ENCODE results near the gene TRH.
A peak's percentile ranks its signal among the peaks of the same experiment; 100 is the strongest.
"Not testable (repeated sequence)": the region's sequence is repeated elsewhere in the genome, so short reads cannot be mapped to it uniquely, and the experiment has no call there.

TRH gene

GRCh38 chr3:129966876-129967275, 7.6 kb upstream of the TRH start:
- DNase-seq, result no peak

- DNase-seq, result no peak
Measured at GRCh38 chr3:129967761-129968160, 6.8 kb upstream of the TRH start.

DNA sequence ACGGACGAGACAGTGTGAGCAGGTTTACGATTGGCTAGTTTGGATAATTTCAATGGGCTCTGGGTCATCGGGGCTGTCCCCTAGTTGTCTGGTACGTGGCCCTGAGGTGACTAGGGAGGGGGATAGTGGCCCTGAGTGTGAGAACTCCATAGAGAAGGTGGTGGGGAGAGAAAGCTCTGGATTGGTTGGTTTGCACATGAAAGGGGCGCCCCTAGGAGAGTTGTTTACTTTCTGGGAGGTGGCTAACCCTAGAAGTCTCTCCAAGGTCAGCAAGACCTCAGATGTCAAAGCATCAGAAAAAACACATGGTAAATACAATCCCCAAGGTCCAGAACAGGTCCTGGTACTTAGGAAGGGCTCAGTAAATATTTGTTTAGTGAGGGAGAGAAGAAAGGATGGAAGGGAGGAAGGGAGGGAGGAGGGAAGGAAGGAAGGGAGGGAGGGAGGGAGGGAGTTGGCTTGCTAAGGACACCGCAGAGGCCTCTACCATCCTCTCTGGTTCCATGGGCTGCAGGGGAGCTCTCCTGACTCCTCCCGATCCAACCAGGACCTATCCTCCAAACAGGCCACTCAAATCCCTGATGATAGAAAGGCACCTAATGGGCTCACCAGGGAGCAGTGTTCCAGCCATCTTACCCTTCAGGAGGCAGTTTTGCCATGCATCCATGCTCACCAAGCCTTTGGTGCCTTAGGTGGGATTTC, 3.0 kb upstream of the TRH start:
- DNase-seq, result no peak

DNA sequence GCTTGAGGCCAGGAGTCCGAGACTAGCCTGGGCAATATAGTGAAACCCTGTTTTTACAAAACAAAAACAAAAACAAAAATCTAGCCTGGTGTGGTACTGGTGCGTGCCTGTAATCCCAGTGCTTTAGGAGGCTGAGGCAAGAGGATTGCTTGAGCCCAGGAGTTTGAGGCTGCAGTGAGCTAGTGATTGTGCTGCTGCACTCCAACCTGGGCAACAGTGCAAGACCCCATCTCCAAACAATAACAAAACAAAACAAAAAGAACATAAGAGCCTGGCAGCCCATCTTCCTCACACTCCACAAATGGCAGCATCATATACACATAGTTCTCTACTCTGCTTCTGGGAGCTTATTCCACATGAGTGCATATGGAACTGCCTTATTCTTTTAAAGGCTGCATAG, 2.2 kb upstream of the TRH start:
- no peak for DNase-seq

DNA sequence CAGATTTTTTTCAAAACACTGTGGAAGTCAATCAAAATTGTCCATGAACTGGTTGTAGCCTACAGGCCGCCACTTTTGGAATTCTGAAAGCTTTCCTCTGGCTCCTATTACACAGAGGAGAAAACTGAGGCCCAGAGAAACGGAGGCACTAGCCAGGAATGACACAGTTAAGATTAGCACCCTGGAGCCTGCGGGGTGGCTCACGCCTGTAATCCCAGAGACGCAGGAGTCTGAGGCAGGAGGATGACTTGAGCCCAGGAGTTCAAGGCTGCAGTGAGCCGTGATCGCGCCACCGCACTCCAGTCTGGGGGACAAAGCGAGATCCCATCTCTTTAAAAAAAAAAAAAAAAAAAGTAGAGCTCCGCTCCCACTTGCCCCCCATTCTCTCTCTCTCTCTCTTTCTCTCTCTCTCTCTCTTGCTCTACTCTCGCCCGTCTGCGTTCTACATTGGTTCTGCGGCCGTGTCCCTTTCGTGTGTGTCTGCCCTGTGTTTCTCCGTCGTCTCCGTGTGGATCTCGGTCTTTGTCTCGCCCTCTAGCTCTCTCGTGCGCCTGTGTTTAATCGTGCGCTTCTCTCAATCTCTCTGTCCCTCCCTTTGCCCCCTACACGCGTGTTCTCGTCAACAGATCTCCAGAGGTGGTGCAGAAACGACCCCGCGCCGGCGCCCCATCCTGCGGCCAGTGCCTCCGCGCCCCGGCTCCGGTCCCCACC, 512 bp upstream of the TRH start:
- no peak for DNase-seq

DNA sequence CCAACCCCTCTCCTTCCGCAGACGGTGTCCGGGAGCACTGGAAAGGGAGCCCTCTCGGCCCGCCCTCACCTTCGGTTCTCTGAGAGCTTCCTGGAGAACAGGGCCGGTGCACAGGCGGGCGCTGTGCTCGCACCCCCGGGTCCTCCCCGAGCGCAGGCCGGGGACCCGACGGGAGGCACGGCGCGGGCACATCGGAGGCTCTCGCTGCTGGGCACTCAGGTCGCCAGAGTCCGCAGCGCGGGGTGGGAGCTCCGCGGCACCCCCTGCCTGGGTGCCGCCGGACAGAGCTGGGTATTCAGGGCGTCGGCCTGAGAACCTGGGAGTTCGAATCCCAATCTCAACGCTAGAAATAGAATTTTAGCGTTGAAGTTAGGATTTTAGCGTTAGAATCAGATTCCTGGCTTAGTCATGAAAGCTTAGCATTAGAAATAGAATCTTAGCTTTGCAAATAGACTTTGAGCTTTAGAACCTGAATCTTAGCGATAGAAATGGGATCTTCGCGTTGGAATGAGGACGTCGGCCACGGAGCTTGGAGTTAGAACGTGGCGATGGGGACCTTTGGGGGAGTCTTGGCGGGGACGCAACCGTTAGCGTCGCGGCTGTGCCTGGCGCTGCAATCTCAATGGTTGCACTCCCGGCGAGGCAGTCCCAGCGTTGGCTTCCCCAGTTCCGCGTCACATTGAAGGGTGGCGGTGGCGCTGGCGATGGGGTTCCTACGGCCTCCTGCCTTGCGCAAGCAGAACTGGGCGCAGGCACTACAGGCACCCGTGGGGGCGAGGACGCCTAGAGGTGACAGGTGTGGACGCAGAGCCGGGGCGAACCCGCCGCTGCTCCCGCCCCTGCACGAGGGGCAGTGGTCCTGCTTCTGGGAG, 549 bp downstream of the TRH start:
- peak; percentile 8 for DNase-seq

DNA sequence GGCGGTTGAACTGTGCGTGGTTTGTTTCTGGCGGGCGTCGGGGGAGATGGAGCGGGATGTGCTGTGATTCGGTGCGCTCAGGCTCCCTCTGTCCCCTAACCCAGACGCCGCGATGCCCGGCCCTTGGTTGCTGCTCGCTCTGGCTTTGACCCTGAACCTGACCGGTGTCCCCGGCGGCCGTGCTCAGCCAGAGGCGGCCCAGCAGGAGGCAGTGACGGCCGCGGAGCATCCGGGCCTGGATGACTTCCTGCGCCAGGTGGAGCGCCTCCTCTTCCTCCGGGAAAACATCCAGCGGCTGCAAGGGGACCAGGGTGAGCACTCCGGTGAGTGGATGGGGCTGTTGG, 1.2 kb downstream of the TRH start:
- no peak for DNase-seq

DNA sequence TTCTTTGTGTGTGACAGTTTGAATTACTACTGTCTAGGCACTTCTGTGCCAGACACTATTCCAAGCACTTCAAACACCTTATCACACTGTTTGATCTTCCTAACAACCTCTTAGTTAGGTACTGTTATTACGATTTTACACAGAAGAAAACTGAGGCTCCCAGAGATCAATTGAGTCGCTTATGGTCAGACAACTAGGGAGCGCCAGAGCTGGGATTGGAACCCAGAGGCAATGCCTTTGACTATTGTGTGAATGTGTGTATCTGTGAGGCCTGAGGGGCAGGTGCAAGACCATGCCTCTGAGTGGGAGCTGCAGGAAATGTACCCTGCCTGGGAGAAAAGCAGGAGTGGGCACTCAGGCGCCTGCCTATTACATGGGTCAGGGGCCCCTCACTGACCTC, 1.8 kb downstream of the TRH start:
- DNase-seq, result no peak

- no peak for DNase-seq
Measured at GRCh38 chr3:129978123-129978522, 3.6 kb downstream of the TRH start.

- no peak for DNase-seq
Measured at GRCh38 chr3:129979905-129980304, 5.4 kb downstream of the TRH start.

DNA sequence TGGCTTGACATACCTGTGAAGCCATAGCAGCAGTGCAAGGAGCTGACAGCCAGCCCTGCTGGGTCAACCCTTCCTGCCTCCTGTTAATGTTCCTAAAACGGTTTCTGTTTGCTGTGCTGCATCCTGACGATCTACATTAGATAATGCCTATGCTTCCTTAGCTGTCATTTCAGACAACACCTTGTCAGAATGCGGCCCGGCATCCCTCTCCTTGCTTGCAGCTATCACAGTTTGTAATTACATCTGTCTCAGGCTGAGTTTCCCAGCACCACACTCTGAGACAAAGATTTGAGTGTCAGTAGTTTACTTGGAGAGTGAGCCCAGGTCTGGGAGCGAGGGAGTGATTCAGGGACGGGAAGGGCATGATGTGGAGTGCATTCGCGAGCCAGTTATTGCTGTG, 9.0 kb downstream of the TRH start:
- no peak for DNase-seq

GRCh38 chr3:129984125-129984524, 9.6 kb downstream of the TRH start:
- no peak for DNase-seq

GRCh38 chr3:129985113-129985512, 10.6 kb downstream of the TRH start:
- DNase-seq, result peak; percentile 82

GRCh38 chr3:129988429-129988828, 13.9 kb downstream of the TRH start:
- DNase-seq, result no peak

DNA sequence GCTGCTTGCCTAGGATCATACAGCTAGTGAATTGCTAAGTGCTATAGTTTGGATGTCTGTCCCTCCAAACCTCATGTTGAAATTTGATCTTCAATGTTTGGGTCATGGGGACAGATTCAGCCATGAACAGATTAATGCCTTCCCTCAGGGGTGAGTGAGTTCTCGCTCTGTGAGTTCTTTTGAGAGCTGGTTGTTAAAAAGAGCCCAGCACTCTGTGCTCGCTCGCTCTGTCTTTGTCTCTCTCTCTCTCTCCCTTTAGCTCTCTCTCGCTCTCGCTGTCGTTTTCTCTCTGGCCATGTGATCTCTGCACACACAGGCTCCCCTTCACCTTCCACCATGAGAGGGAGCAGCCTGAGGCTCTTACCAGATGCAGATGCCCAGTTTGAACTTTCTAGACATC, 14.9 kb downstream of the TRH start:
- DNase-seq, result no peak

DNA sequence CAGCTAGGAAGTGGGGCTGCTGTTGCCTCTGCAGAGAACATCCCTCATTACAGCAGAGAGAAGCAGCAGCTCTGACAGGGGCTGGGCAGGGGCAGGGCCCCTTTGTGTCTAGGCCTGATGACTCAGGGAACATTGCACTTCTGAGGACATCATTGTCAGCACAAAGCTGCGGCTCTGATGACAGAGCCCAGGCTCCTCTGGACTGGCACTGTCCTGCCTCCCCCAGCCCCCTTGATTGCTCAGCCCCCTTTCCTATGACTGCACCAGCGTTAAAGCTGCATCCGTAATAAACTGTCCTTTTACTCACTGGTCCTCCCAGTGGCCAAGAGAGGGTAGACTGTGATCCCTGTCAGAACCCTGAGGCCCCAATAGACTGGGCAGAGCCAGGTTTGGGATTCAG, 18.3 kb downstream of the TRH start:
- no peak for DNase-seq

DNA sequence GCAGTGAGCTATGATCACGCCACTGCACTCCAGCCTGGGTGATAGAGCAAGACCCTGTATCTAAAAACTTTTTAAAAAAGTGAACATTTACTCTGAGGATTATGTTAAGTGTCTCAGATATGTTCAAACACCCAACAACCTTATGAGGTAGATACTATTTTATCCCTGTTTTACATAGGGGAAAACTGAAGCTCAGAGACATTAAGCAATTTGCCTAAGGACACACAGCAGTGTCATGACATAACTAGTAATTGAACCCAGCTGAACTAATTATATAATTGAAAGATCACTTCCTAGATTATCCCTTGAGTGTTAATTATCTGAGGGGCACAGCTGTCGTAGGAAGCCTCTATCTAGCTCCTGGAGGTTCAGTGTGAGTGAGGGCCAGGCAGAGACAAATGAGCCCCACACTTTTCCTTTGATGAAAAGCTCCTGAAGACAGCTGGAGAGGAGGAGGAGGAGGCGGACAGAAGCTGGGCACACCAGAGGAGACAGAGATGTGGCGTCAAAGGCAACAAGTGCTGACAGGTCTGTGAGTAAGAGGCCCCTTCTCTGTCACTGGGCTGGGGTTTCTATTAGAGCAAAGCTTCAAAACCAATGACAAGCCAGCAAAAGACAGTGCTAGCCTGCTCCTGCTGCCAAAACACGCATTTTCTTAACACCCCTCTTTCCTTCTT, 20.5 kb downstream of the TRH start:
- DNase-seq, result no peak

DNA sequence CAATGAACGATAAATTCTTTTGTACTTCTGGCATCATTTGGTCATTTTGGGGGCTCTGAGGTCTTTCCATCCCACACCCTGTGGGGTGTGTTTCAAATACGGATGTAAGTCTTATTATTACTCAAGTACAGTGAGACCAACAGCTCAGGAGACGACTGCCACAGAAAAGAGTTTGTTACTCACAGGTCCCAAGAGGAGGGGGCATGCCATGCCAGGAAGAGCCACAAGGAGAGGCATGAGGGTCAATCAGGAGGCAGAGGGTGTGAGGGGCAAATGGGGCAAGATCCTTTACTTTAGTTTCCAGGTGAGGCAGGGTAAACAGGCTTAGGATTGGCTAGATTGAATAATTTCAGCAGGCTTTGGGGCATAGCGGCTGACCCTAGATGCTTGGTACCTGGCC, 21.6 kb downstream of the TRH start:
- DNase-seq, result no peak

- DNase-seq, result not testable (repeated sequence)
Measured at GRCh38 chr3:129999176-129999575, 24.7 kb downstream of the TRH start.

DNA sequence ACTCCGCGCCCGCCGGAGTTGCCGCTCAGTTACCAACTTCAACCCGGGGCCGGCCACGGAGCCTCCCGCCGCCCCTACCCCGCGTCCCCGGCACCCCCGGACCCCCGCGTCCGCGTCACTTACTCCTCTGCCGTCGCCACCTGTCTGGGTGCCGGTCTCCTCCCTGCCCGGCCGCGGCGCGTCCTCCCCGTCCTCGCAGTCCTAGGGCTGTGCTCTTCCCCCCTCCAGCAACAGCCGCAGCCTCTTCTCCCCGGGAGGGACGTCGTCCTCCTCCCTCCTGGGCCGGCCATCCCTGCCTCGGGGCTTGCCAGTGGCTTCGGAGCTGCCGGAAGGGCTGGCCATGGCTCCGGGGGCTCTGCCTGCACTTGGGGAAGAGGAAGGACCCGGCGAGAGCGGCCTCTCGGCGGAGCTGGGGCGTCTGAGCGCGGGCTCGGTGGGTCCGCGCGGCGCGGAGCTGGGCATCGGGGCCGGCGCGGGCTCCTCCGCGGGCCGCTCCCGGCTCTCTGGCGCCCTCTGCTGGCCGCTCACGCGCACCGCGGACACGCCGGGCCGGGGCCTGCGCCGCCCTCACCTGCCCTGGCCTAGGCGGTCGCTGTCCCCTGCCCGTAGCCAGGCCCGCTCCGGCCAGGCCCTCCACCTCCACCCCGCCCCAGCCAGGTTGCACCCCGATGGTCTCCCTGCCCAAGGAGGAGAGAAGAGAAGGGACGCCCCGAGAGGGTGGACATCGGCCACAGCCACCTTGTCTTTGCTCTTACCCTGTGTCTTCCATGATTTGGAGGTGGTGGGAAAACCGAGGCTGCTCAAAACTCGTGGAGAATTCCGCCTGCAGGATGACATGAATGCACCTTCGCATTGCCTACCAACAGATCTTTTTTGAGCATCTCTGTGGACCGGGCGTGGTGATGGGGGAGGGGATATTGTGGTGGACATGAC, 28.4 kb downstream of the TRH start:
- not testable (repeated sequence) for DNase-seq

DNA sequence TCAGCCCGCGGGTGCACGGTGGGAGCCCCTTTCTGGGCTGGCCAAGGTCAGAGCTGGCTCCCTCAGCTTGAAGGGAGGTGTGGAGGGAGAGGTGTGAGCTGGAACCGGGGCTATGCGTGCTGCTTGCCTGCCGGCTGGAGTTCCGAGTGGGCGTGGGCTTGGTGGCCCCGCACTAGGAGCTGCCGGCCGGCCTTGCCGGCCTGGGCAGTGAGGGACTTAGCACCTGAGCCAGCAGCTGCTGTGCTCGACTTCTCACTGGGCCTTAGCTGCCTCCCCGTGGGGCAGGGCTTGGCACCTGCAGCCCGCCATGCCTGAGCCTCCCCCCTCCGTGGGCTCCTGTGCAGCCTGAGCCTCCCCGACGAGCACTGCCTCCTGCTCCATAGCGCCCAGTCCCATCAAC, 36.0 kb downstream of the TRH start:
- DNase-seq, result no peak

- DNase-seq, result not testable (repeated sequence)
Measured at GRCh38 chr3:130012108-130012507, 37.6 kb downstream of the TRH start.
